ENCODE data around the gene NDFIP2. TPM values are rescaled to one million over a fixed set of nuclear protein-coding genes. Genes with fewer than 3 reads are reported as not detected.

NDFIP2 gene
- total RNA-seq, 1 donor from 2014 or later, result 46.8 TPM

DNA sequence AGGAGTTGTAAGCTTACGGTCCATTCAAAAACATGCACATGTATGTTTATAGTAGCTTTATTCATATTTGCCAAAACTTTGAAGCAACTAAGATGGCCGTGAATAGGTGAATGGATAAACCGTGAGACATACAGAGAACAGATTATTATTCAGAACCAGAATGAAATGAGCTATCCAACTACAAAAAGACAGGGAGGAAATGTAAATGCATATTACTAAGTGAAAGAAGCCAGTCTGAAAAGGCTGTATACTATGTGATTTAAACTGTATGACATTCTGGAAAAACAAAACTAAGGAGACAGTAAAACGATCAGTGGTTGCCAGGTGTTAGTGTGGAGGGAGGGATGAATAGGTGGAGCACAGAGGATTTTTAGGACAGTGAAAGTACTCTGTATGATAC lies 19.9 kb downstream of the NDFIP2 start:
- Histone ChIP-seq H3K36me3 (ENCODE audit: control insufficient read depth, insufficient read depth, low read length) (no peaks in the 10 kb centered on the region), H3K4me3 (ENCODE audit: low read depth, low read length) (no peak overlapping the region), H3K27me3 (ENCODE audit: control insufficient read depth, insufficient read depth, low read length) (no peaks in the 10 kb centered on the region)
- DNase-seq (ENCODE audit: low read depth), result no peak
- TF ChIP-seq CTCF (IDR thresholded peaks at IDR 0.05; ENCODE audit: insufficient read depth, low read length, poor library complexity, severe bottlenecking), result no peak

DNA sequence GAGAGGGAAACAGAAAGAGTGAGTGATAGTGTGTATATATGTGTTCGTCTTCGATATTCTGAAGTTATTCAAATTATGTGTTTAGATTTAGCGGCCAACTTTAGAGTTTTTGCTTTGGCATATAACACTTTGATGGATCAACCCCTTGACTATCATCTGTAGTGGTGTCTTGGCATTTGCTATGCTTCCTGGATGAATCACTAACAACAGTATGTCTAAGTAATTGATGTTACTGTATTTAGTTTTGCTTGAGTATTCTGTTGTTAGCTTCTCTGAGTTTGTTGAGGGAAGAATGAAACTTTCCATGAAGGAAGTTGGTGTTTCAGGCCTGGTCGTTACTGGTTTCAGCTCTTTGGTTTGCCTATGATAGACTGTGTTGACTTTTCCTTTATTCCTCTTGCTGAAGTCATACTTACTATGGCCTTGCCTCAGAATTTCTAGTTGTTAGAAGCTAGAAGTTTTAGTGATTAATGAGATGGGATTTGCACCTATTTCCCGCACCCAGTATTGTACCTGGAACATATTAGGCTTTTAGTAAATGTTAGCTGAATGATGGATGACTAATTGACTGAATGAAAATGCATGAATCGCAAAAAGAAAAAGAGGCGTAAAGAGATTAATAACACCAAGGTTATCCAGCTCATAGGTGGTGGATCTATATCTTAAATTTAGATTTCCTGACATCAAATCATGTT lies 20.7 kb downstream of the NDFIP2 start:
- no peak for TF ChIP-seq CTCF (IDR thresholded peaks at IDR 0.05; ENCODE audit: insufficient read depth, low read length, poor library complexity, severe bottlenecking)
- H3K4me3 ChIP-seq (ENCODE audit: low read depth, low read length), result no peak overlapping the region

DNA sequence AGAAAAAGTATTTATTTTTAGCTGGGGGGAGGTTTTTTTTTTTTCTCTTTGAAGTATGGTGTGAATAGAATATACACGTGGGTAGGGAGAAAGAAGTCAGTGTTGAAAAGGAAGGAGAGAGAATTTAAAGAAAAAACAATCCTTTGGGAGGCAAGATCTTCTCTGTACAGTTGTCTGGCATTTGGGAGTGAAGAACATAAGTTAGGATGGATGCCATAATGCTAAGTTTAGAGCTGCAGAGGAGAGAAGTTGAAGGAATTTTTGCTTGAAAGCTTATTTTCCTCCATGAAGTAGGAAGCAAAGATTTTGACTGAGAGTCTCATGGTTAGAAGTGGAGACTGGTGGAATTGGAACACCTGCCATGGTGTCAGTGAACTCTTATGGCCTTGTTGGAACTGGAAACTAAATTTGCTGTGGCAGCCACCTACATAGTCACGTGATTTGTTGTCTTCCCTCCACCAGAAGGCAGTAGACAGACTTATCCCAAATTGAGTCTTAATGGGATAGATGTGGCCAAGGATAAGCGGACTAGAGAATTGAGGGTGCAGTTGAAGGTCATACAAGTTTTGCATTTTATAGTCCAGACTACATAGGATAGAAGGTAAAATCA lies 22.0 kb downstream of the NDFIP2 start:
- no peaks in the 10 kb centered on the region for H3K27me3 ChIP-seq (ENCODE audit: control insufficient read depth, insufficient read depth, low read length)
- no peak overlapping the region for H3K4me3 ChIP-seq (ENCODE audit: low read depth, low read length)
- no peaks in the 10 kb centered on the region for H3K36me3 ChIP-seq (ENCODE audit: control insufficient read depth, insufficient read depth, low read length)
- no peak for TF ChIP-seq CTCF (IDR thresholded peaks at IDR 0.05; ENCODE audit: insufficient read depth, low read length, poor library complexity, severe bottlenecking)
- DNase-seq (ENCODE audit: low read depth), result no peak

More for the DNA sequence above, 20.7 kb downstream of the NDFIP2 start:
- no peaks in the 10 kb centered on the region for H3K27me3 ChIP-seq (ENCODE audit: control insufficient read depth, insufficient read depth, low read length)
- no peaks in the 10 kb centered on the region for H3K36me3 ChIP-seq (ENCODE audit: control insufficient read depth, insufficient read depth, low read length)
- DNase-seq (ENCODE audit: low read depth), result no peak

- TF ChIP-seq CTCF (IDR thresholded peaks at IDR 0.05; ENCODE audit: insufficient read depth, low read length, poor library complexity, severe bottlenecking), result no peak
- Histone ChIP-seq H3K4me3 (ENCODE audit: low read depth, low read length) (no peak overlapping the region), H3K27me3 (ENCODE audit: control insufficient read depth, insufficient read depth, low read length) (no peaks in the 10 kb centered on the region), H3K36me3 (ENCODE audit: control insufficient read depth, insufficient read depth, low read length) (no peaks in the 10 kb centered on the region)
- DNase-seq (ENCODE audit: low read depth), result no peak
Observed at GRCh38 chr13:79503473-79504017, 22.6 kb downstream of the NDFIP2 start.

DNA sequence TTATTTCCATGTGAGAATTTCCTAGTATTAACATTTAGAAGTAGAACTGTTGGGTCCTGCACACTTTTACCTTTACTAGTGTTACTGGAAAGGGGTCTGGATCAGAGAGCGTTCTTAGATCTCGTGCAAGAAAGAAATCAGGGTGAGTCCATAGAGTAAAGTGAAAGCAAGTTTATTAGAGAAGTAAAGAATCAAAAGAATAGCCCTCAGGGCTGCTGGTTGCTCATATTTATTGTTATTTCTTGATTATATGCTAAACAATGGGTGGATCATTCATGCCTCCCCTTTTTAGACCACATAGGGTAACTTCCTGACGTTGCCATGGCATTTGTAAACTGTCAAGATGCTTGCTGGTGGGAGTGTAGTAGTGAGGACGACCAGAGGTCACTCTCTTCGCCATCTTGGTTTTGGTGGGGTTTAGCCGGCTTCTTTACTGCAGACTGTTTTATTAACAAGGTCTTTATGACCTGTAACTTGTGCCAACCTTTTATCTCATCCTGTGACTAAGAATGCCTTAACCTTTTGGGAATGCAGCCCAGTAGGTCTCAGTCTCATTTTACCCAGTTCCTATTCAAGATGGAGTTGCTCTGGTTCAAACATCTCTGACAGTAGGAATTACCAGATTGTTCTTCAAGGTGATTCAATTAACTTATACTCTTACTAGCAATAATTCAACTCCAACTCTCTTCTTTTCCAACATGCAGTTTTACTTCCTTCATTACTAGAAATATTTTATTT lies 27.4 kb downstream of the NDFIP2 start:
- Histone ChIP-seq H3K27me3 (ENCODE audit: control insufficient read depth, insufficient read depth, low read length) (no peaks in the 10 kb centered on the region), H3K4me3 (ENCODE audit: low read depth, low read length) (no peak overlapping the region), H3K36me3 (ENCODE audit: control insufficient read depth, insufficient read depth, low read length) (no peaks in the 10 kb centered on the region)
- no peak for DNase-seq (ENCODE audit: low read depth)
- TF ChIP-seq CTCF (IDR thresholded peaks at IDR 0.05; ENCODE audit: insufficient read depth, low read length, poor library complexity, severe bottlenecking), result no peak

All from kidney epithelial cell (primary cell).